DMS 273 treated with DMSO at 0.1 percent for 48 hours (cell line): Measurements from ENCODE around the gene ACVR2B.
"Not testable (repeated sequence)": the region's sequence is repeated elsewhere in the genome, so short reads cannot be mapped to it uniquely, and the experiment has no call there.

ENCODE experiments used
- DNase-seq: peaks from one replicate; lab custom pipeline; 2025; lab: John Stamatoyannopoulos, UW

Gene ACVR2B

DNA sequence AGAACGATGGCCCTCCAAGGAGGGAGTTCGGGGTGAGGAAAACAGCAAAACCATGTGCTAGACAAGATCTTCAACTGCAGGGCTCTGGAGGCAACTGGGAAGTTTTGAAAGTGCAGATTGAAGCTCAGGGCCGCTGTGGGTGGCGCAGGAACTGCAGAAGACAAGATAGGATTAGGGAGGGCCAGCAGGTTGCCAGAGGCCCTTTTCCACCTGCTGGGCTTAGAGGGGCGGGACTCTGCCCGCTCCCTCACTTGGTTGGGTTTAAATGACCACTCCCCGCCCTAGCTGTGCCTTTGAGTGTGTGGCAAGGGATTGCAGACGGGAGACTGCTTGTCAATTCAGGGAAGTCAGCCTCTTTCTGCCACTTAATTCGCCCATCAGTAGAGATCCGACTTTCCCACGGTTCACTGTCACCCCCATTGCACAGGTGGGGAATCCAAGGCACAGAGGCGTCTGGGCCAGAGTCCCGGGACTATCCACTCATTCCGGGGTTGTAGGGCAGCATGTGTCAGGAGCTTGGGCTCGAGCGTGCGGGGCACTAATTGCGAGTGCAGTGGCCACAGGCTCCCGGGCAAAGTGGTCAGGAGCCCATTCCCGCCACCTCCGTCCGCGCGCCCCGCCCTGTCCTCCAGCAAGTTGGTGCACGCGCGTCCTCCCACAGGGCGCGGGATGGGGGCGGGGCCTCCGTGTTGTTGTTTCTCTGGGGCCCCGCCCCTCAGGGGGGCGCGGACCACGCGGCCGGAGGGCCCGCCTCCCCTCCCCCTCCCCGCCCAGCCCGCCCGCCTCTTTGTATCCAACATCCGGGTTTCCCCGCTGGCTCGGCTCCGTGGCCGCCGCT, at the start of gene ACVR2B:
Gene ACVR2B, plus strand, starts transcription at position 816 of the 838 bp plus-strand sequence. CDS start 433 bp downstream, outside the sequence.
- no peak for DNase-seq

GRCh38 chr3:38404286-38404685, 49.4 kb upstream of the ACVR2B start:
- DNase-seq, result no peak

DNA sequence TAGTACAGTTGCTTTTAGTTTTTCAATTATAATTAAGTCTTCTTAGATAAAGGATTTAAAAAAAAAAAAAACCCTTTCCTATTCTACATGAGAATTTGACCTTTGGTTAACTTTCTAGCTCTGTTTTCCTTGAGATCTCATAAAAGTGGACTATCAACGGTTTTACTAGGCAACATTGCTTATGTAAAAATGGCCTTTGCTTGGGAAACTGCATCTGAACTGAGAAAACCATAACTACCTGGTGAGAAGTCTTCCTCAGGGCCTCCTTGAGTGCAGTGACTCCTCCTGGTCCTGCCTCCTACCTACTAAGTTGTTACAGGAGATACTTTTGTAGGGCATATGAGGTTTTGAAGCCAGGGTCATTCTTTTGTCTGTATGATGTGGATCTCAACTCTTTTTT, 42.1 kb upstream of the ACVR2B start:
- no peak for DNase-seq

GRCh38 chr3:38420758-38421157, 32.9 kb upstream of the ACVR2B start:
- DNase-seq, result not testable (repeated sequence)

DNA sequence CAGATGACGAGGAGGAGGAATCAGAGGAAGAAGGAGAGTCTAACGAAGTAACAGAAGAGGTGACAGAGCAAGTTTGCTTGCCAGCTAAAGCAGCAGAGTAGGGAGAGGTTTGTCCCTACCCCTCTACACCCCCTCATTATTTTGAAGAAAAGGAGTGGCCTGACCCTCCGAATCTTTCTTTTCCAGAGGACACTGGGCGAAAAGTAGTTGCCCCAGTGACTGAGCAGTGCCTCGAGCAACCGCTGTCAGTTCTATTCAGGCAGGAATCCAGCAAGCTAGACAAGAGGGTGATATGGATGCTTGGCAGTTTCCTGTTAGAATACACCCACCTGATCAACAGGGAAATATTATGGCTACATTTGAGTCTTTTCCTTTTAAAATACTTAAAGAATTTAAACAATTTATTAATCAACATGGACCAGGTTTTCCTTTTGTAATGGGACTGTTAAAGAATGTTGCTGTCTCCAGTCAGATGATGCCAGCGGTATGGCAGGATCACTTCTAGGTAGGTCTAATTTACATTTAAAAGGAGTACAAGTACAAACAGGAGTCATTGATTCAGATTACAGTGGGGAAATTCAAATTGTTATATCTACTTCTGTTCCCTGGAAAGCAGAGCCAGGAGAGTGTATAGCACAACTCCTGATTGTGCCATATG, 31.9 kb upstream of the ACVR2B start:
- DNase-seq, result no peak

DNA sequence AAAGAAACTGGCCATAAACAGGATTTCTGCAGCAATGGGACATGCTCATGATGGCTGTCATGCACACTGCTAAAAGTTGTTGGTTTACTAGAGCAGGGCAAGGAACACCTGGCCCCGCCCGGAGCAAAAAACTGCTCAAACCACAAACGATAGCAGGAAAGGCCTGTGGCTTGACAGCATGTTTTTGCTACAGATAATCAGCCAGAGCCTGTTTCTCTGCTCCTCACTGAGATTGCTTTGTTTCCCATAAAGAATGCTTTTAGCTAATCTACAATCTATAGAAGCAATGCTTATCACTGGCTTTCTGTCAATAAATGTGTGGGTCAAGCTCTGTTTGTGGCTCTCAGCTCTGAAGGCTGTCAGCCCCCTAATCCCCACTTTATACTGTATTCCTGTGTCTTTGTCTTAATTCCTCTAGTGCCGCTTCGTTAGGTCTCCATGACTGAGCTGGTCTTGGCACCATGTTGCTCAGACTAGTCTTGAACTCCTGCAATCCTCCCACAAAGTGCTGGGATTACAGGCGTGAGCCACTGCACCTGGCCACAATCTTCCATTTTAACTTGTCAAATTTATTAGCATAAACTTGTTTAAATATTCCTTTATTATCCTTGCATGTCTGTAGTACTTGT, 26.8 kb upstream of the ACVR2B start:
- not testable (repeated sequence) for DNase-seq

- not testable (repeated sequence) for DNase-seq
Measured at GRCh38 chr3:38432871-38433658, 20.6 kb upstream of the ACVR2B start.

DNA sequence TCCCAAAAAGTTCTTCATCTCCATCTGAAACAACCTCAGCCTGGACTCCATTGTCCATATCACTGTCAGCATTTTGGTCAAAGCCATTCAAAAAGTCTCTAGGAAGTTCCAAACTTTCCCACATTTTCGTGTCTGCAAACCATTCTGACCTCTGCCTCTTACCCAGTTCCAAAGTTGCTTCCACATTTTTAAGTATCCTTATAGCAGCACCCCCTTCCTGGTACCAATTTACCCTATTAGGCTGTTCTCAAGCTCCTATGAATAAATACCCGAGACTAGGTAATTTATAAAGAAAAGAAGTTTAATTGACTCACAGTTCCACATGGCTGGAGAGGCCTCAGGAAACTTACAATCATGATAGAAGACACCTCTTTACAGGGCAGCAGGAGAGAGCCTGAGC, 20.0 kb upstream of the ACVR2B start:
- not testable (repeated sequence) for DNase-seq

- DNase-seq, result not testable (repeated sequence)
Measured at GRCh38 chr3:38438436-38439069, 15.1 kb upstream of the ACVR2B start.

DNA sequence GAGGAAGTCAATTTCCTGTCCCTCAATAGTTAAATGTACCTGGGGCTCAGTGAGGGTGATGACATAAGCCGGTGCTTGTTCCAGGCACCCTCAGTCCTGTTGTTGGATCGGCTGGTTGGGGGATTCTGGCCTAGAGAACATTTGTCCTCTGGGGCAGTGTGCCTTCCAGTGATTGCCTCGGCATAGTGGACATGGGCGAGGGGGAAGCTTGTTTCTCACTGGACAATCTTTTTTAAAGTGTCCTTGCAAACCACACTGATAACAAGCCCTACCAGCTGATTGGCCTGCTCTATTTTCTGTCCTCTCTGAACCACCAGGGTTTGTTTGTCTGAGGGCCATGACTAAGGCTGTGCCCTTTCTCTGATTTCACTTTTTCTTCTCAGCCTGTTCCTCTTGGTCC, 10.5 kb upstream of the ACVR2B start:
- not testable (repeated sequence) for DNase-seq

GRCh38 chr3:38446085-38446686, 7.5 kb upstream of the ACVR2B start:
- DNase-seq, result no peak

DNA sequence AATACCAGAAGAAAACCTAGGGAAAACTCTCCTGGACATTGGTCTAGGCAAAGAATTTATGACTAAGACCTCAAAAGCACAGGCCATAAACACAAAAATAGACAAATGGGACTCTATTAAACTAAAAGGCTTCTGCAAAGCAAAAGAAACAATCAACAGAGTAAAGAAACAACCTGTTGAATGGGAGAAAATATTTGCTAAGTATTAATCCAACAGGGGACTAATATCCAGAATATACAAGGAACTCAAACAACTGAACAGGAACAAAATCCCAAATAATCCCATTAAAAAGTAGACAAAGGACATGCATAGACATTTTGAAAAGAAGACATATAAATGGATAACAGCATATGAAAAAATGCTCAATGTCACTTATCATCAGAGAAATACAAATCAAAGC, 6.9 kb upstream of the ACVR2B start:
- DNase-seq, result no peak

DNA sequence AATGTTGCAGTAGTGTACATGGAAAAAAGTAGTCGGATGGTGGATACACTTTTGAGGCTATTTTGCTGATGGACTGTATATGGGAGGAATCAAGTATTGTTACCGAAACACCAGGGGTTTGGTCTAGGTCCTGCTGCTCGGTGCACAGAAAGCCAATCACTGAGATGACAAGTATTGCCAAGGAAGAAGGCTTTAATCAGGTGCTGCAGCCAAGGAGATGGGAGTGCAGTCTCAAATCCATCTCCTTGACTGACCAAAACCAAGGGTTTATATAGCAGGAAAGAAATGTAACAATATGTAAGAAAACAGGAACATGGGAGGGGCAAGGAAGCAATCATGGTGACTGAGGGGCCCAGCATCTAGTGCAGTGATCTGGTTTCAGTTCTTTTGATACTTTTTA, 2.8 kb upstream of the ACVR2B start:
- DNase-seq, result no peak

DNA sequence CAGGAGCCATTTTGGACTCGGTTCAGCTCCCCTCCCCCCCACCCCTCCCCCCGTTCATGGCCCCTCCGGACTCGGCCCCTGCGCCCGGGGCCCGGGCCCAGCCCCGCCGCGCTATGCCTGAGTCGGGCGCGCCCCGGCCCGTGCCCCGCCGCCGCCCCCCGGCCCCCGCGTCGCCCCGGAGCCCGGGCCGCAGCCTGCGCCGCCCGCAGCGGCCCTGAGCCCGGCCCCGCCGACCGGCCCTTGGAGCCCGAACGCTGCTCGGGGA, 155 bp downstream of the ACVR2B start:
- no peak for DNase-seq

- DNase-seq, result no peak
Measured at GRCh38 chr3:38454178-38454883, 641 bp downstream of the ACVR2B start.

DNA sequence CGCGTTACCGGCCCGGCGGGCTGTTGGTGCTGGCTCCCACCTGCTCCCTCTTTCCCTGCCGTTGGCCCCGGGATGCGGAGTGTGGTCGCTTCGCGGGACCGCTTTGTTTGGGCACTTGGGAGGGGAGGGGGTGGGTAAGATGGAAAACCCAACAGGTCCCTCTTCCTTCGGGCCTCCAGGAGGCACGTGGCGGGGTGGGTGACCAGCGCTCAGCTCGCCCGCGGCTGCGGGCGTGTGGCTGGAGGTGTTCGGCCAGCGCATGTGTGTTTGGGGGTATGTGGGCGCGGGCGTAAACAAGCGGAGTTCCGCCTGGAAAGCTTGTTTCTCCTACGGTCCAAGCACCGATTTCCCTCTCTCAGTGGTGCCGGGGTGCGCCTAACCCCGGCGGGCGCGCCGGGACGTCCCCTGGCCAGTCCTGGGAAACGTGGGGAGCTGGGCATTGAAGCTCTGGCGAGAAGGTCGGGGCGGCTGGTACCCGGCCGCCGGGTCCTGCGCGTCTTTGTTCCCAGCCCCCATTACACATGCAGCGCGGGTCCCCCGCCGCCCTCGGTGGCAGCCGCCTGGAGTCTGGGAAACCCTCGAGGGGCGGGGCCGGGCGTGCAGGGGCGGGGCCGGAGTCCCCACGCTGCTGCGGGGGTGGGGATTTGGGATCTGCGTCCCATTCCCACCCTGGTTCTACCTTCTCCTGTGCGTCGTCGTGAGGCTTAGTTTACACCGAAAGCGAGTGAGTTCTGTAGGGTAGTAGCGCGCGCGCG, 1.4 kb downstream of the ACVR2B start:
- DNase-seq, result peak; percentile 53

DNA sequence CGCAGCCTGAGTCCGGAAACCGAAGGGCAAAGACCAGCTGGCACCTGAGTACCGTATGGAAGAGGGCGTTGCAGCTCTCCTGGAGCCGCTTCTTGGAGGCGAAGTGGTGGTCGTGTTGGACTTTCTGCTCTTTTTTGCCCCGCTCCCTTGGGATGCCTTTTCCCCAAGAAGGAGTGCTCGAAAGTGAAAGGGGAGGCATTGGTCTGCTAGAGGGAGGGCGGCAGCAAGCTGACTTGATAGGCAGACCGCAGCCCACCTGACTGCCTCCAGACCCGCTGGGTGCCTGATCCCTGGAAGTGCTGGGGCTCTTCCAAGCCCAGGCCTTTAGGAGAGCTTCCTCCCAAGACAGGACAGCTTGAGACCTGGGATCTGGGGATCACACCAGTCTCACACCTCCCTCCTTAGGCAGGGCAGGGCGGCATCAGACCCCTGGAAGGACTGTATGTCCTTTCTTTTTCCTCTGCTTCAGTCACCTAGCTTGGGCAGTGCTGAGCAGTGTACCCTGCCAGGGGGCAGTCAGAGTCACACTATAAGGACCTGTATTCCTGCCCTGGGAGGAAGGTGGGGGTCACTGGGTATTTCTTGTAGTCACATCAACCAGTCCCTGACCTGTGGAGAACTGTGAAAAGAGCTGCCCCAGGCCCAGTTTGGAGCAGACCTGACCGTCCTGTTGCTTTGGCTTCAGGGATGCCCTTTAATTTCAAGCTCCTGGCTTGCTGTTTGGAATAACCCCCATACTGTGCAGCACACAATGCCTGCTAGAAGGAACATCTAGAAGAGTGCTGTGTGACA, 2.1 kb downstream of the ACVR2B start:
- DNase-seq, result no peak

DNA sequence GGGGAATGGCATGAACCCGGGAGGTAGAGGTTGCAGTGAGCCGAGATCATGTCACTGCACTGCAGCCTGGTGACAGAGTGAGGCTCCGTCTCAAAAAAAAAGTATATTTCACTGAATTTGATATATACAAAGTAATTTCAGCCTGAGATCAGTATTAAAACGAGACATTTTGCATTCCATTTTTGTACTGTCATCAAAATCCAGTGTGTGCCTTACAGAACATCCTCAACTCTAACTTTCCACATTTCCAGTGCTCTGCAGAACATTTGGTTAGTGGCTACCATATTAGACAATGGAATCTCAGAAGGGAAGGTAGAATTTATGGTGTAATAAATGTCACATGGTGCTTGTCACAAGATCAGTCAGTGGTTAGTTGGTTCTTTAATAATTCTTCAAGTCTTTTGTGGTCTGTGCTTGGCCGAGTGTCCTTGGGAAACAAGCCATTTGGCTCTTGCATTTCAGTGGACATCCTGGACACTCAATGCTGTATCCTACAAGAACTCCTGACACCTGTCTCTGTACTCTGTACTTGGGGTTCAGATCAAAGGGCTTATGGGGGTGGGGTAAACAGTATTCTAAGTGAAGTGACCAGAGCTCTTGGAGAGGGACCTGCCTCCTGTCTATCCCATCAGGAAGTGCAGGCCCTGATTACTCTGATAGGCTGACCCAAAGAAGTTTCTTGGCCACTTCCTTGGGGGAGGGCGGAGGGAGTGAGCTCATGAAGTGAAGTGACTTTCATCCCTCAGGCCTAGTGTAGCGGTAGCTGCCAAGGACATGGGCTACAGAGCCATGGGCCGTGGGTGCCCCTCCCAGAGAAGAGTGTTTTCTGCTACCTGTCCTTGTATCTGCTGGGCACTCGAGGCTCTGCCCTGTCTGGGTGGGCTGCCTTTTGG, 3.7 kb downstream of the ACVR2B start:
- no peak for DNase-seq
